ENCODE results near the gene A1BG.

Gene A1BG

GRCh38 chr19:58395979-58396627 is 42.8 kb upstream of the A1BG start:
- H3K4me3 ChIP-seq (ENCODE audit: low read depth, low read length) = peak overlapping the region; percentile 45

GRCh38 chr19:58395220-58395978 is 42.1 kb upstream of the A1BG start, which contains the start of gene RNF225:
TSS of gene RNF225 (plus strand) at chr19:58395656. CDS start at chr19:58396090, 434 bp downstream.
- H3K4me1 ChIP-seq (ENCODE audit: control insufficient read depth, insufficient read depth, low read length) = no peaks in the 10 kb centered on the region
- no peaks in the 10 kb centered on the region for H3K9me3 ChIP-seq (ENCODE audit: control insufficient read depth, insufficient read depth, low read length)
- peak within 1 kb of the TSS; percentile 45 for H3K4me3 ChIP-seq (ENCODE audit: low read depth, low read length)
- H3K27me3 ChIP-seq (ENCODE audit: control insufficient read depth, insufficient read depth, low read length) = peaks cover 17% of the 10 kb centered on the region
- H3K36me3 ChIP-seq (ENCODE audit: control insufficient read depth, insufficient read depth, low read length) = peaks cover 41% of the 10 kb centered on the region
- peak within 1 kb of the TSS; percentile 65 for H3K9ac ChIP-seq (ENCODE audit: low read depth, low read length)

More at GRCh38 chr19:58395979-58396627, 42.8 kb upstream of the A1BG start:
- Histone ChIP-seq H3K9me3 (ENCODE audit: control insufficient read depth, insufficient read depth, low read length) (no peaks in the 10 kb centered on the region), H3K4me1 (ENCODE audit: control insufficient read depth, insufficient read depth, low read length) (peaks cover 2% of the 10 kb centered on the region), H3K27me3 (ENCODE audit: control insufficient read depth, insufficient read depth, low read length) (peaks cover 20% of the 10 kb centered on the region), H3K36me3 (ENCODE audit: control insufficient read depth, insufficient read depth, low read length) (peaks cover 35% of the 10 kb centered on the region), H3K9ac (ENCODE audit: low read depth, low read length) (peak overlapping the region; percentile 65)

- peaks cover 45% of the 10 kb centered on the region for H3K36me3 ChIP-seq (ENCODE audit: control insufficient read depth, insufficient read depth, low read length)
Observed at GRCh38 chr19:58394821-58395219, 41.5 kb upstream of the A1BG start.

DNA sequence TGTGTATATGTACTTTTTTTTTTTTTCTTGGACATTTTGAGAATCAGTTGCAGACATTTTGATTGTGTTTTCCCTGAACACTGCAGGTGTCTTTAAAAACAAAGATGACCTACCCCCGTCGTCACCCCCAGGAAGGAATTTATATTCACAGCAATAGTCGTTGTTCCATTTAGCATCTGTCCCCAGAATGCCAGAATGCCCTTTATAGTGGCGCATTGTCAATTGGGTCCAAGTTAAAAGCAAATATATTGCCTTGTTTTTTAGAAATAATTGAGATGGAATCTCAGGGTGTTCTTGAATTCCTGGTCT is 40.4 kb upstream of the A1BG start:
- peaks cover 49% of the 10 kb centered on the region for H3K36me3 ChIP-seq (ENCODE audit: control insufficient read depth, insufficient read depth, low read length)
- H3K27me3 ChIP-seq (ENCODE audit: control insufficient read depth, insufficient read depth, low read length) = peaks cover 17% of the 10 kb centered on the region
- H3K4me1 ChIP-seq (ENCODE audit: control insufficient read depth, insufficient read depth, low read length) = peaks cover 2% of the 10 kb centered on the region
- no peak overlapping the region for H3K4me3 ChIP-seq (ENCODE audit: low read depth, low read length)
- no peaks in the 10 kb centered on the region for H3K9me3 ChIP-seq (ENCODE audit: control insufficient read depth, insufficient read depth, low read length)
- no peak overlapping the region for H3K9ac ChIP-seq (ENCODE audit: low read depth, low read length)

More at GRCh38 chr19:58394821-58395219, 41.5 kb upstream of the A1BG start:
- no peaks in the 10 kb centered on the region for H3K4me1 ChIP-seq (ENCODE audit: control insufficient read depth, insufficient read depth, low read length)
- no peak overlapping the region for H3K4me3 ChIP-seq (ENCODE audit: low read depth, low read length)
- H3K27me3 ChIP-seq (ENCODE audit: control insufficient read depth, insufficient read depth, low read length) = peaks cover 17% of the 10 kb centered on the region
- no peak overlapping the region for H3K9ac ChIP-seq (ENCODE audit: low read depth, low read length)
- H3K9me3 ChIP-seq (ENCODE audit: control insufficient read depth, insufficient read depth, low read length) = no peaks in the 10 kb centered on the region

- H3K4me3 ChIP-seq (ENCODE audit: low read depth, low read length) = no peak overlapping the region
- H3K36me3 ChIP-seq (ENCODE audit: control insufficient read depth, insufficient read depth, low read length) = peaks cover 53% of the 10 kb centered on the region
- no peaks in the 10 kb centered on the region for H3K9me3 ChIP-seq (ENCODE audit: control insufficient read depth, insufficient read depth, low read length)
- peaks cover 14% of the 10 kb centered on the region for H3K27me3 ChIP-seq (ENCODE audit: control insufficient read depth, insufficient read depth, low read length)
- H3K4me1 ChIP-seq (ENCODE audit: control insufficient read depth, insufficient read depth, low read length) = peaks cover 5% of the 10 kb centered on the region
- no peak overlapping the region for H3K9ac ChIP-seq (ENCODE audit: low read depth, low read length)
Observed at GRCh38 chr19:58392945-58393724, 39.8 kb upstream of the A1BG start.

DNA sequence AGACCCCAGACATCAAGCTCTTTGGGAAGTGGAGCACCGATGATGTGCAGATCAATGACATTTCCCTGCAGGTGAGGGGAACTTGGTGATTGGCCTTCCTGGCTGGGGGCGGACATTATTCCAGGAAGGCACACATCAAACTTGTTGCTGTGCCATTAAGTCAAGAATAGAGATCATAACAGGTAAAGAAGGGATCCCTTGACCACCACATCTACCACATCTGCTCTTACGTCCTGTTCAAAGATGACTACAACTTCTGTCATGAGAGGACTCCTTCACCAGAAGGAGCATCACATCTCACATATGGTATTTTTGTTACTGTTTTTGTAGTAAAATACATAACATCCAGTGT is 34.9 kb upstream of the A1BG start:
- Histone ChIP-seq H3K4me3 (ENCODE audit: low read depth, low read length) (peak overlapping the region; percentile 98), H3K27me3 (ENCODE audit: control insufficient read depth, insufficient read depth, low read length) (no peaks in the 10 kb centered on the region), H3K9me3 (ENCODE audit: control insufficient read depth, insufficient read depth, low read length) (no peaks in the 10 kb centered on the region), H3K4me1 (ENCODE audit: control insufficient read depth, insufficient read depth, low read length) (peaks cover 5% of the 10 kb centered on the region), H3K9ac (ENCODE audit: low read depth, low read length) (peak overlapping the region; percentile 62), H3K36me3 (ENCODE audit: control insufficient read depth, insufficient read depth, low read length) (peaks cover 42% of the 10 kb centered on the region)

DNA sequence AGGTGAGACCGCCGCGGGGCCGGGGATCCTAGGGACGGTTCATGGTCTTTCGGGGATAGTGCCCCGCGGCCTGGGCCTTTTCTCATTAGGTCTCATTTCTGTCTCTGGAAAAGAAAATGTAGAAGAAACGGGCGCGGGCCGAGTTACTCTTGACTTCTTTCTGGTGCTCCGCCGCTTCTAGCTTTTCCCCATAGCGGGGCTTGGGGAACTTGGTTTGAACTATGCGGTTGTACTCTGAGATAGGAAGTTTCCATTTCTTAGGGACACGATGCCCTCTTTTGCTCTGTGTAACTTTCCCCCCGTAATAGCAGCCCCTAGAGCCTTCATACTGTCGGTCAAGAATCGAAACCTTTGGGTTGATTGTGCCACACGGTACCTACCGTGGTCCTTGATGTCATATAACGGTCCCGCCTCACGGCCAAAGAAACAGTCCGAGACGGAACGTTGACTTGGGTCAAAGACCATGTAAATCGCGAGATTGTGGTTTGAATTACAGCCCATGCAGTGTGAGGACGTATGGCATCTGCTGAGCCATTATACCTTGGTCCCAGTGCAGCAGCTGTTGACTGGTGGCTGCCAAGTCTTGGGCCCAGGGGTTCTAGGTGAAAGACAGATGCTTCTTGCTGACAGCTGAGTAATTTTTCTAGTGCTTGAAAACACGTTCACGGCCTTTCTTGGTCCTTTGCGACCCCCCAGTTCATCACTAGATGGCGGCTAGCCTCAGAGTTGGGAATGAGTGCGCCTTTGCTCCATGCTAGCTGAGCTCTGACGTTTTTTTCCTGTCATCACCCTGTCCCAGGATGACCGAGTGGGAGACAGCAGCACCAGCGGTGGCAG is 34.3 kb upstream of the A1BG start:
- peak overlapping the region; percentile 87 for H3K9ac ChIP-seq (ENCODE audit: low read depth, low read length)
- H3K4me1 ChIP-seq (ENCODE audit: control insufficient read depth, insufficient read depth, low read length) = peaks cover 5% of the 10 kb centered on the region
- peaks cover 37% of the 10 kb centered on the region for H3K36me3 ChIP-seq (ENCODE audit: control insufficient read depth, insufficient read depth, low read length)
- no peaks in the 10 kb centered on the region for H3K9me3 ChIP-seq (ENCODE audit: control insufficient read depth, insufficient read depth, low read length)
- H3K27me3 ChIP-seq (ENCODE audit: control insufficient read depth, insufficient read depth, low read length) = no peaks in the 10 kb centered on the region
- H3K4me3 ChIP-seq (ENCODE audit: low read depth, low read length) = peak overlapping the region; percentile 98

- Histone ChIP-seq H3K27me3 (ENCODE audit: control insufficient read depth, insufficient read depth, low read length) (no peaks in the 10 kb centered on the region), H3K9me3 (ENCODE audit: control insufficient read depth, insufficient read depth, low read length) (no peaks in the 10 kb centered on the region), H3K36me3 (ENCODE audit: control insufficient read depth, insufficient read depth, low read length) (peaks cover 31% of the 10 kb centered on the region), H3K9ac (ENCODE audit: low read depth, low read length) (peak within 1 kb of the TSS; percentile 92), H3K4me3 (ENCODE audit: low read depth, low read length) (peak within 1 kb of the TSS; percentile 98), H3K4me1 (ENCODE audit: control insufficient read depth, insufficient read depth, low read length) (peaks cover 5% of the 10 kb centered on the region)
Observed at GRCh38 chr19:58386576-58387337, 33.5 kb upstream of the A1BG start, which contains the start of gene RPS5. TSS of gene RPS5 (plus strand) at chr19:58387269. CDS start at chr19:58388138, 869 bp downstream.

- H3K9me3 ChIP-seq (ENCODE audit: control insufficient read depth, insufficient read depth, low read length) = no peaks in the 10 kb centered on the region
- H3K36me3 ChIP-seq (ENCODE audit: control insufficient read depth, insufficient read depth, low read length) = peaks cover 25% of the 10 kb centered on the region
- H3K9ac ChIP-seq (ENCODE audit: low read depth, low read length) = peak overlapping the region; percentile 92
- H3K4me1 ChIP-seq (ENCODE audit: control insufficient read depth, insufficient read depth, low read length) = peaks cover 5% of the 10 kb centered on the region
- H3K4me3 ChIP-seq (ENCODE audit: low read depth, low read length) = peak overlapping the region; percentile 98
- H3K27me3 ChIP-seq (ENCODE audit: control insufficient read depth, insufficient read depth, low read length) = no peaks in the 10 kb centered on the region
Observed at GRCh38 chr19:58385891-58386575, 32.7 kb upstream of the A1BG start.

- peak overlapping the region; percentile 98 for H3K4me3 ChIP-seq (ENCODE audit: low read depth, low read length)
- H3K36me3 ChIP-seq (ENCODE audit: control insufficient read depth, insufficient read depth, low read length) = peaks cover 20% of the 10 kb centered on the region
- peaks cover 5% of the 10 kb centered on the region for H3K4me1 ChIP-seq (ENCODE audit: control insufficient read depth, insufficient read depth, low read length)
- no peaks in the 10 kb centered on the region for H3K27me3 ChIP-seq (ENCODE audit: control insufficient read depth, insufficient read depth, low read length)
- peak overlapping the region; percentile 92 for H3K9ac ChIP-seq (ENCODE audit: low read depth, low read length)
- H3K9me3 ChIP-seq (ENCODE audit: control insufficient read depth, insufficient read depth, low read length) = no peaks in the 10 kb centered on the region
Observed at GRCh38 chr19:58385313-58385890, 32.1 kb upstream of the A1BG start.

Measured in iPS-15b (cell line).